ENCODE results near the gene TMEM219. TPM values are rescaled to one million over a fixed set of nuclear protein-coding genes. Genes with fewer than 3 reads are reported as not detected.
A peak's percentile ranks its signal among the peaks of the same experiment; 100 is the strongest.

TMEM219 gene
- total and polyA plus RNA-seq, 2 of the 8 experiments (the other 6 are each of a cell fraction or from before 2014, with no cell fraction given) = 60.2 to 116 TPM

- H3K23me2 ChIP-seq (ENCODE audit: low read depth, low read length) = peaks cover 7% of the 10 kb centered on the region; the same call in 1 of the 2 replicates
- H2BK20ac ChIP-seq (ENCODE audit: low read length) = no peak overlapping the region
- no peak overlapping the region for H2BK120ac ChIP-seq (replicated peaks; ENCODE audit: low read depth, low read length)
- no peak overlapping the region for H3K56ac ChIP-seq (replicated peaks; ENCODE audit: insufficient read length, low read depth, low read length)
- peaks cover 2 to 10% (median 9%) of the 10 kb centered on the region in 4 experiments for H3K27me3 ChIP-seq (replicated peaks in 1 of 4; ENCODE audit: control insufficient read depth in 3 of 4, extremely low read depth in 1 of 4, insufficient read depth in 3 of 4, low read length in 3 of 4)
- no peak overlapping the region for H3K14ac ChIP-seq (ENCODE audit: insufficient read length)
- TF ChIP-seq SIN3A (conservative IDR thresholded peaks at IDR 0.05 in 1 of 2, IDR thresholded peaks at IDR 0.05 in 1 of 2; ENCODE audit: low read depth in 1 of 2, low read length in 2 of 2) = no peak
- TF ChIP-seq NANOG (IDR thresholded peaks at IDR 0.05; ENCODE audit: insufficient read depth, low read depth, low read length, poor library complexity, severe bottlenecking) = no peak
- TF ChIP-seq NRF1 (IDR thresholded peaks at IDR 0.05; ENCODE audit: low read depth, low read length) = no peak
- TF ChIP-seq KDM1A (IDR thresholded peaks at IDR 0.05; ENCODE audit: borderline replicate concordance, low read length) = peak; percentile 52; the same call in 1 of the 2 replicates
- no peak for TF ChIP-seq JUN (IDR thresholded peaks at IDR 0.05; ENCODE audit: low read depth, low read length)
- H3K36me3 ChIP-seq (ENCODE audit: control insufficient read depth in 2 of 4, insufficient read depth in 4 of 4, low read length in 3 of 4) = peaks cover 10 to 35% (median 27%) of the 10 kb centered on the region in 4 experiments
- DNase-seq (ENCODE audit: low read depth in 1 of 2, low spot score in 2 of 2) (no peak), FAIRE-seq (no peak)
- peaks cover 11% of the 10 kb centered on the region in 2 experiments for H3K9me3 ChIP-seq (ENCODE audit: insufficient read depth in 2 of 2, low read depth in 1 of 2, low read length in 1 of 2)
- peaks cover 9 to 34% of the 10 kb centered on the region in 2 experiments for H3K79me2 ChIP-seq (ENCODE audit: control insufficient read depth in 1 of 2, insufficient read depth in 2 of 2, low read length in 2 of 2)
- peak overlapping the region in 1 of 4 experiments; percentile 8; a peak in 1 of 7 replicates for H3K9ac ChIP-seq (replicated peaks in 1 of 4; ENCODE audit: extremely low read depth in 1 of 4, low read depth in 3 of 4, low read length in 3 of 4)
- peaks cover 4 to 20% (median 7%) of the 10 kb centered on the region in 4 experiments for H3K4me1 ChIP-seq (replicated peaks in 1 of 4; ENCODE audit: control insufficient read depth in 3 of 4, insufficient read depth in 4 of 4, low read length in 3 of 4)
- CTCF ChIA-PET (ENCODE audit: partially characterized antibody) = interaction anchor here (1.0 to 4.4 kb wide), 12 partner anchors 10 to 156 kb away, joined by 3 to 19 read pairs (median 4); partner anchors contain the start of gene TLCD3B
- no peak overlapping the region for H3K18ac ChIP-seq (ENCODE audit: extremely low read depth, low read length)
- peak overlapping the region; percentile 72 to 85 for H3K4me2 ChIP-seq (ENCODE audit: insufficient read depth in 1 of 2, low read depth in 2 of 2, low read length in 2 of 2)
- no peak overlapping the region for H2BK12ac ChIP-seq (ENCODE audit: low read depth, low read length)
- H2AFZ ChIP-seq (ENCODE audit: low read length) = no peak overlapping the region
- peak overlapping the region; percentile 80 to 90 (median 85); a peak in 7 of 8 replicates for H3K4me3 ChIP-seq (ENCODE audit: extremely low read depth in 1 of 4, insufficient read depth in 2 of 4, low read depth in 3 of 4, low read length in 4 of 4)
- H3K4ac ChIP-seq (replicated peaks; ENCODE audit: insufficient read length, low read depth, low read length) = no peak overlapping the region
- no peak overlapping the region for H2BK5ac ChIP-seq (ENCODE audit: low read depth, low read length)
- no peak overlapping the region for H3K23ac ChIP-seq (ENCODE audit: insufficient read length)
- H3K27ac ChIP-seq (ENCODE audit: low read depth, low read length) = no peak overlapping the region
- no peak overlapping the region for H4K91ac ChIP-seq (replicated peaks; ENCODE audit: insufficient read length, low read length)
- H4K20me1 ChIP-seq (replicated peaks in 1 of 2; ENCODE audit: control insufficient read depth in 1 of 2, insufficient read depth in 2 of 2, low read length in 2 of 2) = peaks cover 4 to 18% of the 10 kb centered on the region in 2 experiments
- H3K79me1 ChIP-seq (ENCODE audit: low read depth, low read length) = peaks cover 25% of the 10 kb centered on the region
- no peak overlapping the region for H4K8ac ChIP-seq (ENCODE audit: extremely low read depth, insufficient read depth, low read length)
- no peak overlapping the region for H2BK15ac ChIP-seq (ENCODE audit: low read length)
- 80% methylated on average over 5 of the region's 5 CpGs; no CpG with 5 or more reads in 1 of the 2 experiments for WGBS, 2 experiments (ENCODE audit: extremely low coverage in 1 of 2, insufficient coverage in 1 of 2, insufficient read length in 1 of 2, insufficient replicate concordance in 2 of 2, low coverage in 1 of 2, low lambda C conversion rate in 2 of 2, missing lambda C conversion rate in 1 of 2)
- POLR2A ChIA-PET (ENCODE audit: partially characterized antibody) = interaction anchor here (0.8 to 2.7 kb wide), 7 partner anchors 18 to 56 kb away, joined by 3 to 23 read pairs (median 4); partner anchors contain the start of genes HIRIP3, INO80E, KCTD13 and TLCD3B
- no peak overlapping the region for H2AK5ac ChIP-seq (ENCODE audit: low read depth, low read length)
- H4K5ac ChIP-seq (ENCODE audit: insufficient read length, low read depth, low read length) = no peak overlapping the region
Observed at GRCh38 chr16:29975134-29975538, 13.3 kb downstream of the TMEM219 start.

Data from H1 (cell line).